ENCODE measurements around the gene SNX8. TPM values are rescaled to one million over a fixed set of nuclear protein-coding genes. Genes with fewer than 3 reads are reported as not detected.

Gene SNX8
- total RNA-seq, 2 experiments from 2014 or later, result 12.1 to 42.0 TPM

GRCh38 chr7:2218444-2218785 lies 95.8 kb downstream of the SNX8 start:
- no peak for DNase-seq (ENCODE audit: low spot score)
- Histone ChIP-seq H3K4me2 (ENCODE audit: low read length) (no peak overlapping the region), H3K27ac (ENCODE audit: low read depth, low read length, poor library complexity, severe bottlenecking) (no peak overlapping the region), H3K4me1 (ENCODE audit: insufficient read depth, low read length, poor library complexity, severe bottlenecking) (no peaks in the 10 kb centered on the region), H3K36me3 (ENCODE audit: insufficient read depth, low read length) (peaks cover 90% of the 10 kb centered on the region), H2AFZ (ENCODE audit: low read length) (no peak overlapping the region), H3K79me2 (ENCODE audit: insufficient read depth, low read depth, low read length) (no peaks in the 10 kb centered on the region), H3K4me3 (ENCODE audit: low read depth, low read length, poor library complexity, severe bottlenecking) (no peak overlapping the region), H4K20me1 (ENCODE audit: insufficient read depth, low read length) (no peaks in the 10 kb centered on the region), H3K9me3 (ENCODE audit: low read length) (no peaks in the 10 kb centered on the region), H3K9me2 (ENCODE audit: insufficient read depth, low read length) (no peaks in the 10 kb centered on the region)
- TF ChIP-seq CTCF (conservative IDR thresholded peaks at IDR 0.05; ENCODE audit: low read length) (no peak), EZH2phosphoT487 (IDR thresholded peaks at IDR 0.05; ENCODE audit: borderline replicate concordance, low read depth, low read length) (no peak)
- POLR2A ChIA-PET, result no interaction called here
- intact Hi-C loops (cut with micrococcal nuclease; ENCODE audit: unreplicated experiment), result no loop called here
- no TSS peak for BruUV-seq (replicated peaks)
- CTCF ChIA-PET (ENCODE audit: unreplicated experiment), result no interaction called here

GRCh38 chr7:2217716-2218443 lies 96.4 kb downstream of the SNX8 start:
- H3K4me2 ChIP-seq (ENCODE audit: low read length), result no peak overlapping the region
- intact Hi-C loops (cut with micrococcal nuclease; ENCODE audit: unreplicated experiment), result no loop called here
- no peaks in the 10 kb centered on the region for H3K4me1 ChIP-seq (ENCODE audit: insufficient read depth, low read length, poor library complexity, severe bottlenecking)
- no peak overlapping the region for H3K27ac ChIP-seq (ENCODE audit: low read depth, low read length, poor library complexity, severe bottlenecking)
- no peaks in the 10 kb centered on the region for H3K9me2 ChIP-seq (ENCODE audit: insufficient read depth, low read length)
- TF ChIP-seq CTCF (conservative IDR thresholded peaks at IDR 0.05; ENCODE audit: low read length) (no peak), EZH2phosphoT487 (IDR thresholded peaks at IDR 0.05; ENCODE audit: borderline replicate concordance, low read depth, low read length) (no peak)
- BruUV-seq (replicated peaks), result no TSS peak
- DNase-seq (ENCODE audit: low spot score), result no peak
- no peaks in the 10 kb centered on the region for H4K20me1 ChIP-seq (ENCODE audit: insufficient read depth, low read length)
- no peak overlapping the region for H2AFZ ChIP-seq (ENCODE audit: low read length)
- no peaks in the 10 kb centered on the region for H3K9me3 ChIP-seq (ENCODE audit: low read length)
- ChIA-PET POLR2A (no interaction called here), CTCF (ENCODE audit: unreplicated experiment) (no interaction called here)
- H3K4me3 ChIP-seq (ENCODE audit: low read depth, low read length, poor library complexity, severe bottlenecking), result no peak overlapping the region
- peaks cover 93% of the 10 kb centered on the region for H3K36me3 ChIP-seq (ENCODE audit: insufficient read depth, low read length)
- H3K79me2 ChIP-seq (ENCODE audit: insufficient read depth, low read depth, low read length), result no peaks in the 10 kb centered on the region

- ChIA-PET POLR2A (no interaction called here), CTCF (ENCODE audit: unreplicated experiment) (no interaction called here)
- Histone ChIP-seq H3K27ac (ENCODE audit: low read depth, low read length, poor library complexity, severe bottlenecking) (no peak overlapping the region), H4K20me1 (ENCODE audit: insufficient read depth, low read length) (no peaks in the 10 kb centered on the region), H3K9me3 (ENCODE audit: low read length) (no peaks in the 10 kb centered on the region), H2AFZ (ENCODE audit: low read length) (no peak overlapping the region), H3K9me2 (ENCODE audit: insufficient read depth, low read length) (no peaks in the 10 kb centered on the region), H3K4me1 (ENCODE audit: insufficient read depth, low read length, poor library complexity, severe bottlenecking) (no peaks in the 10 kb centered on the region), H3K36me3 (ENCODE audit: insufficient read depth, low read length) (peaks cover 93% of the 10 kb centered on the region), H3K79me2 (ENCODE audit: insufficient read depth, low read depth, low read length) (no peaks in the 10 kb centered on the region), H3K4me2 (ENCODE audit: low read length) (no peak overlapping the region), H3K4me3 (ENCODE audit: low read depth, low read length, poor library complexity, severe bottlenecking) (no peak overlapping the region)
- no peak for TF ChIP-seq CTCF (conservative IDR thresholded peaks at IDR 0.05; ENCODE audit: low read length)
- TF ChIP-seq EZH2phosphoT487 (IDR thresholded peaks at IDR 0.05; ENCODE audit: borderline replicate concordance, low read depth, low read length), result no peak
- intact Hi-C loops (cut with micrococcal nuclease; ENCODE audit: unreplicated experiment), result no loop called here
- DNase-seq (ENCODE audit: low spot score), result no peak
- no TSS peak for BruUV-seq (replicated peaks)
Observed at GRCh38 chr7:2217206-2217605, 97.0 kb downstream of the SNX8 start.

Data from OCI-LY7 (cell line).